Urothelium cell line (cell line): ENCODE measurements around the gene NOX3.
"Not testable (repeated sequence)": the region's sequence is repeated elsewhere in the genome, so short reads cannot be mapped to it uniquely, and the experiment has no call there.

Experiments used
- DNase-seq: peaks from one replicate; pipeline ENCODE4 v3.0.0; 2011; ENCODE audit warnings: low spot score, mixed read lengths
- FAIRE-seq: peaks from 2 replicates; lab custom pipeline; 2011; peaks lifted over from hg19 to GRCh38; lab: Jason Lieb, UNC

NOX3 gene

GRCh38 chr6:155375801-155376200 is 79.8 kb downstream of the NOX3 start:
- FAIRE-seq = no peak

GRCh38 chr6:155374681-155375080 is 81.0 kb downstream of the NOX3 start:
- FAIRE-seq (no peak), DNase-seq (no peak)

More at GRCh38 chr6:155375801-155376200, 79.8 kb downstream of the NOX3 start:
- DNase-seq = no peak

GRCh38 chr6:155373276-155373675 is 82.4 kb downstream of the NOX3 start:
- FAIRE-seq (no peak), DNase-seq (no peak)

- DNase-seq (no peak), FAIRE-seq (no peak)
Measured at GRCh38 chr6:155372256-155372655, 83.4 kb downstream of the NOX3 start.

- DNase-seq (no peak), FAIRE-seq (no peak)
Measured at GRCh38 chr6:155371230-155371629, 84.4 kb downstream of the NOX3 start.

GRCh38 chr6:155366325-155366724 is 89.3 kb downstream of the NOX3 start:
- DNase-seq = no peak
- no peak for FAIRE-seq

GRCh38 chr6:155364844-155365437 is 90.7 kb downstream of the NOX3 start:
- no peak for DNase-seq
- FAIRE-seq = no peak

- not testable (repeated sequence) for DNase-seq, FAIRE-seq
Measured at GRCh38 chr6:155364021-155364420, 91.6 kb downstream of the NOX3 start.

GRCh38 chr6:155362968-155363632 is 92.5 kb downstream of the NOX3 start:
- not testable (repeated sequence) for DNase-seq, FAIRE-seq

- FAIRE-seq = no peak
Measured at GRCh38 chr6:155354167-155354566, 101.5 kb downstream of the NOX3 start.

GRCh38 chr6:155352811-155353210 is 102.8 kb downstream of the NOX3 start:
- DNase-seq = no peak
- FAIRE-seq = no peak

More at GRCh38 chr6:155354167-155354566, 101.5 kb downstream of the NOX3 start:
- no peak for DNase-seq

- FAIRE-seq = no peak
- DNase-seq = no peak
Measured at GRCh38 chr6:155352130-155352420, 103.6 kb downstream of the NOX3 start.

GRCh38 chr6:155351273-155352129 is 104.1 kb downstream of the NOX3 start:
- DNase-seq (no peak), FAIRE-seq (no peak)

- DNase-seq (no peak), FAIRE-seq (no peak)
Measured at GRCh38 chr6:155349956-155350355, 105.7 kb downstream of the NOX3 start.

- FAIRE-seq = no peak
- DNase-seq = no peak
Measured at GRCh38 chr6:155349129-155349528, 106.5 kb downstream of the NOX3 start.

GRCh38 chr6:155347800-155348199 is 107.8 kb downstream of the NOX3 start:
- DNase-seq (no peak), FAIRE-seq (no peak)

- FAIRE-seq (no peak), DNase-seq (no peak)
Measured at GRCh38 chr6:155346957-155347356, 108.7 kb downstream of the NOX3 start.
